Stimulated activated naive CD8-positive, alpha-beta T cell treated with anti-CD3 and anti-CD28 coated beads, Interleukin-15, amount 100 ng/mL, for 72 hours (primary cell): ENCODE measurements around the gene ARHGAP22.

ENCODE experiments used
- ATAC-seq: fragments of 150-1000 bp; cut with Tn5 transposase; 2 replicates; pipeline ENCODE4 v1.10.0; 2021; ENCODE audit warnings: mild to moderate bottlenecking, moderate library complexity
- DNase-seq, 2 donors: peaks; one replicate each; pipeline ENCODE4 v3.0.0; 2021 to 2022
- H3K27ac Mint-ChIP-seq, 2 donors: one replicate each; pipeline ENCODE4 v1.8.0; 2022; ENCODE audit warnings: mild to moderate bottlenecking in 2 of 2, mixed read lengths in 2 of 2, moderate library complexity in 2 of 2
- H3K27me3 Mint-ChIP-seq: one replicate; pipeline ENCODE4 v1.8.0; 2022; ENCODE audit warnings: mixed read lengths
- H3K4me1 Mint-ChIP-seq: one replicate; pipeline ENCODE4 v1.8.0; 2022; ENCODE audit warnings: mild to moderate bottlenecking, mixed read lengths
- H3K4me3 Mint-ChIP-seq, 2 donors: one replicate each; pipeline ENCODE4 v1.8.0; 2022; ENCODE audit warnings: mild to moderate bottlenecking in 2 of 2, mixed read lengths in 2 of 2, moderate library complexity in 1 of 2
- H3K9me3 Mint-ChIP-seq, 2 donors: one replicate each; pipeline ENCODE4 v1.8.0; 2022; ENCODE audit warnings: mixed read lengths in 2 of 2

The ARHGAP22 gene

GRCh38 chr10:48620719-48621118 is 15.8 kb upstream of the ARHGAP22 start:
- Mint-ChIP-seq H3K27ac (no peak overlapping the region), H3K4me3 (no peak overlapping the region), H3K9me3 (peaks cover 4 to 6% of the 10 kb centered on the region in 2 donors), H3K4me1 (no peaks in the 10 kb centered on the region), H3K27me3 (peaks cover 50% of the 10 kb centered on the region)
- no peak for DNase-seq
- no peak for ATAC-seq

GRCh38 chr10:48616436-48616835 is 11.6 kb upstream of the ARHGAP22 start:
- no peak overlapping the region for H3K27ac Mint-ChIP-seq
- DNase-seq (no peak), ATAC-seq (no peak)
- H3K27me3 Mint-ChIP-seq: peaks cover 37% of the 10 kb centered on the region
- H3K9me3 Mint-ChIP-seq: peaks cover 0 to 4% of the 10 kb centered on the region in 2 donors
- H3K4me3 Mint-ChIP-seq: no peak overlapping the region
- H3K4me1 Mint-ChIP-seq: no peaks in the 10 kb centered on the region

GRCh38 chr10:48614481-48615390 is 9.9 kb upstream of the ARHGAP22 start:
- DNase-seq (no peak), ATAC-seq (no peak)
- Mint-ChIP-seq H3K27ac (no peak overlapping the region), H3K4me3 (no peak overlapping the region), H3K27me3 (peaks cover 47% of the 10 kb centered on the region), H3K9me3 (peaks cover 0 to 4% of the 10 kb centered on the region in 2 donors), H3K4me1 (no peaks in the 10 kb centered on the region)

- DNase-seq: no peak
- Mint-ChIP-seq H3K4me3 (no peak overlapping the region), H3K9me3 (peaks cover 0 to 4% of the 10 kb centered on the region in 2 donors), H3K27ac (peak overlapping the region in 1 of 2 donors; percentile 35), H3K4me1 (no peaks in the 10 kb centered on the region), H3K27me3 (peaks cover 38% of the 10 kb centered on the region)
- no peak for ATAC-seq
These were observed 8.1 kb upstream of the ARHGAP22 start for GRCh38 chr10:48613016-48613415.

- Mint-ChIP-seq H3K27ac (peak overlapping the region in 1 of 2 donors; percentile 35), H3K4me3 (no peak overlapping the region), H3K27me3 (peaks cover 35% of the 10 kb centered on the region), H3K4me1 (no peaks in the 10 kb centered on the region), H3K9me3 (peaks cover 0 to 4% of the 10 kb centered on the region in 2 donors)
- no peak for ATAC-seq
- no peak for DNase-seq
These were observed 7.5 kb upstream of the ARHGAP22 start for GRCh38 chr10:48612236-48612943.

- Mint-ChIP-seq H3K27me3 (peaks cover 41% of the 10 kb centered on the region), H3K27ac (no peak overlapping the region), H3K4me3 (no peak overlapping the region), H3K9me3 (peaks cover 0 to 2% of the 10 kb centered on the region in 2 donors), H3K4me1 (no peaks in the 10 kb centered on the region)
- ATAC-seq: no peak
- no peak for DNase-seq
These were observed 6.3 kb upstream of the ARHGAP22 start for GRCh38 chr10:48611133-48611532.

GRCh38 chr10:48610585-48611093 is 5.8 kb upstream of the ARHGAP22 start:
- H3K9me3 Mint-ChIP-seq: no peaks in the 10 kb centered on the region
- H3K4me3 Mint-ChIP-seq: no peak overlapping the region
- no peak overlapping the region for H3K27ac Mint-ChIP-seq
- H3K4me1 Mint-ChIP-seq: no peaks in the 10 kb centered on the region
- H3K27me3 Mint-ChIP-seq: peaks cover 46% of the 10 kb centered on the region
- ATAC-seq: no peak
- DNase-seq: no peak

- Mint-ChIP-seq H3K4me3 (no peak overlapping the region), H3K27me3 (peaks cover 52% of the 10 kb centered on the region), H3K9me3 (no peaks in the 10 kb centered on the region), H3K27ac (no peak overlapping the region), H3K4me1 (peaks cover 5% of the 10 kb centered on the region)
- DNase-seq (no peak), ATAC-seq (no peak)
These were observed 5.2 kb upstream of the ARHGAP22 start for GRCh38 chr10:48609899-48610584.

GRCh38 chr10:48609441-48609840 is 4.6 kb upstream of the ARHGAP22 start:
- Mint-ChIP-seq H3K4me3 (no peak overlapping the region), H3K9me3 (no peaks in the 10 kb centered on the region), H3K27me3 (peaks cover 58% of the 10 kb centered on the region), H3K27ac (no peak overlapping the region), H3K4me1 (peaks cover 10% of the 10 kb centered on the region)
- ATAC-seq (no peak), DNase-seq (no peak)

GRCh38 chr10:48608976-48609375 is 4.1 kb upstream of the ARHGAP22 start:
- no peaks in the 10 kb centered on the region for H3K9me3 Mint-ChIP-seq
- no peak overlapping the region for H3K27ac Mint-ChIP-seq
- ATAC-seq (no peak), DNase-seq (no peak)
- H3K4me1 Mint-ChIP-seq: peaks cover 10% of the 10 kb centered on the region
- H3K27me3 Mint-ChIP-seq: peaks cover 62% of the 10 kb centered on the region
- H3K4me3 Mint-ChIP-seq: no peak overlapping the region

- H3K27ac Mint-ChIP-seq: no peak overlapping the region
- peak; percentile 20 to 49 for DNase-seq
- H3K9me3 Mint-ChIP-seq: no peaks in the 10 kb centered on the region
- peaks cover 10% of the 10 kb centered on the region for H3K4me1 Mint-ChIP-seq
- peak; percentile 83 for ATAC-seq
- H3K4me3 Mint-ChIP-seq: no peak overlapping the region
- peaks cover 61% of the 10 kb centered on the region for H3K27me3 Mint-ChIP-seq
These were observed 3.4 kb upstream of the ARHGAP22 start for GRCh38 chr10:48608279-48608681.

- no peak overlapping the region for H3K27ac Mint-ChIP-seq
- H3K27me3 Mint-ChIP-seq: peaks cover 55% of the 10 kb centered on the region
- no peak overlapping the region for H3K4me3 Mint-ChIP-seq
- H3K9me3 Mint-ChIP-seq: no peaks in the 10 kb centered on the region
- H3K4me1 Mint-ChIP-seq: peaks cover 10% of the 10 kb centered on the region
- DNase-seq: no peak
- no peak for ATAC-seq
These were observed 2.7 kb upstream of the ARHGAP22 start for GRCh38 chr10:48607356-48608278.

GRCh38 chr10:48606530-48607355 is 1.9 kb upstream of the ARHGAP22 start:
- peaks cover 10% of the 10 kb centered on the region for H3K4me1 Mint-ChIP-seq
- no peak overlapping the region for H3K27ac Mint-ChIP-seq
- ATAC-seq: no peak
- DNase-seq: no peak
- peaks cover 54% of the 10 kb centered on the region for H3K27me3 Mint-ChIP-seq
- H3K4me3 Mint-ChIP-seq: no peak overlapping the region
- H3K9me3 Mint-ChIP-seq: no peaks in the 10 kb centered on the region
